Ascending aorta (tissue), 2 donors: ENCODE measurements around the gene TMEM259. TPM values are rescaled to one million over a fixed set of nuclear protein-coding genes. Genes with fewer than 3 reads are reported as not detected.

Source experiments
- DNase-seq, 2 donors: peaks; one replicate each; pipeline ENCODE4 v3.0.0-alpha.2; 2019; ENCODE audit warnings: low spot score in 2 of 2
- H3K27ac ChIP-seq, 2 donors: fragments of 200-600 bp; sonication (generic); one replicate each; pipeline ENCODE4 v1.5.1; 2016 to 2017; ENCODE audit warnings: mild to moderate bottlenecking in 1 of 2
- H3K27me3 ChIP-seq: fragments of 200-600 bp; sonication (generic); one replicate; pipeline ENCODE4 v1.5.1; 2017
- H3K36me3 ChIP-seq, 2 donors: fragments of 200-600 bp; sonication (generic); one replicate each; pipeline ENCODE4 v1.5.1; 2016
- H3K4me1 ChIP-seq, 2 donors: fragments of 200-600 bp; sonication (generic); one replicate each; pipeline ENCODE4 v1.5.1; 2016 to 2017; ENCODE audit warnings: mild to moderate bottlenecking in 1 of 2
- H3K4me3 ChIP-seq, 2 donors: fragments of 200-600 bp; sonication (generic); one replicate each; pipeline ENCODE4 v1.5.1; 2016 to 2017; ENCODE audit warnings: mild to moderate bottlenecking in 1 of 2
- H3K9me3 ChIP-seq, 2 donors: fragments of 200-600 bp; sonication (generic); one replicate each; pipeline ENCODE4 v1.5.1; 2016
- CTCF ChIP-seq, 3 experiments: fragments of 200-600 bp in 2 of 3; fragments of 450-650 bp in 1 of 3; sonication (generic) in 2 of 3; IDR thresholded peaks; one replicate each; pipeline ENCODE4 v1.5.1; 2016 to 2019; ENCODE audit warnings: antibody characterized with exemption in 3 of 3, mild to moderate bottlenecking in 1 of 3, moderate library complexity in 1 of 3
- intact Hi-C: fragments of 100-400 bp; cut with DNase I; formaldehyde crosslinking; loops from one replicate; pipeline ENCODE4 v1.15.1; 2023
- total RNA-seq: library from RNA; depleted of rRNA; stranded (reverse); fragments of >200 nt; gene quantifications from one replicate; pipeline ENCODE4 v1.1.0, GENCODE V29; 2016

TMEM259 gene
- total RNA-seq, 1 donor from 2014 or later, result 452 TPM

GRCh38 chr19:1057176-1057855, 36.4 kb upstream of the TMEM259 start:
- Histone ChIP-seq H3K36me3 (no peaks in the 10 kb centered on the region), H3K27ac (no peak overlapping the region), H3K27me3 (no peaks in the 10 kb centered on the region), H3K4me1 (no peaks in the 10 kb centered on the region), H3K9me3 (peaks cover 27 to 33% of the 10 kb centered on the region in 2 donors), H3K4me3 (no peak overlapping the region)
- no peak for DNase-seq
- TF ChIP-seq CTCF (IDR thresholded peaks at IDR 0.05), result no peak
- intact Hi-C loops, result no loop called here

GRCh38 chr19:1055886-1056620, 35.1 kb upstream of the TMEM259 start:
- intact Hi-C loops, result no loop called here
- Histone ChIP-seq H3K27me3 (no peaks in the 10 kb centered on the region), H3K36me3 (no peaks in the 10 kb centered on the region), H3K4me1 (no peaks in the 10 kb centered on the region), H3K4me3 (no peak overlapping the region), H3K9me3 (peaks cover 27 to 33% of the 10 kb centered on the region in 2 donors), H3K27ac (no peak overlapping the region)
- TF ChIP-seq CTCF (IDR thresholded peaks at IDR 0.05), result no peak
- DNase-seq, result no peak

- Histone ChIP-seq H3K4me1 (no peaks in the 10 kb centered on the region), H3K4me3 (no peak overlapping the region), H3K27me3 (no peaks in the 10 kb centered on the region), H3K27ac (no peak overlapping the region), H3K9me3 (peaks cover 27 to 33% of the 10 kb centered on the region in 2 donors), H3K36me3 (no peaks in the 10 kb centered on the region)
- DNase-seq, result no peak
- TF ChIP-seq CTCF (IDR thresholded peaks at IDR 0.05), result no peak
- intact Hi-C loops, result no loop called here
Observed at GRCh38 chr19:1055028-1055425, 34.1 kb upstream of the TMEM259 start.

GRCh38 chr19:1054102-1055027, 33.4 kb upstream of the TMEM259 start:
- Histone ChIP-seq H3K9me3 (peaks cover 27 to 32% of the 10 kb centered on the region in 2 donors), H3K27me3 (no peaks in the 10 kb centered on the region), H3K36me3 (no peaks in the 10 kb centered on the region), H3K4me1 (no peaks in the 10 kb centered on the region), H3K27ac (no peak overlapping the region), H3K4me3 (no peak overlapping the region)
- no peak for TF ChIP-seq CTCF (IDR thresholded peaks at IDR 0.05)
- intact Hi-C loops, result no loop called here
- DNase-seq, result no peak

GRCh38 chr19:1053176-1054101, 32.5 kb upstream of the TMEM259 start:
- no peak for TF ChIP-seq CTCF (IDR thresholded peaks at IDR 0.05)
- Histone ChIP-seq H3K27ac (no peak overlapping the region), H3K9me3 (peaks cover 22 to 23% of the 10 kb centered on the region in 2 donors), H3K4me1 (no peaks in the 10 kb centered on the region), H3K4me3 (no peak overlapping the region), H3K27me3 (no peaks in the 10 kb centered on the region), H3K36me3 (no peaks in the 10 kb centered on the region)
- intact Hi-C loops, result no loop called here
- DNase-seq, result no peak
